Lung (tissue), 12 donors: ENCODE data around the gene KCNH5. TPM values are rescaled to one million over a fixed set of nuclear protein-coding genes. Genes with fewer than 3 reads are reported as not detected.

Experiments
- ATAC-seq: fragments of 200-7000 bp; cut with Tn5 transposase; one replicate; pipeline ENCODE4 v1.9.1; 2020; ENCODE audit warnings: moderate number of reproducible peaks; ENCODE audit not compliant: insufficient read depth, low FRiP score
- DNase-seq, 3 donors: peaks; one replicate each; pipeline ENCODE4 v3.0.0-alpha.2; 2013 to 2017
- H3K27ac ChIP-seq, 2 donors: one replicate each; pipeline ENCODE4 v1.5.1; 2013; ENCODE audit warnings: mild to moderate bottlenecking in 2 of 2, moderate library complexity in 2 of 2, control low read depth in 1 of 2, inconsistent platforms in 1 of 2, low read depth in 1 of 2, low read length in 1 of 2
- H3K27me3 ChIP-seq, 3 donors: one replicate each; pipeline ENCODE4 v1.5.1; 2013; ENCODE audit warnings: low read length in 2 of 3; ENCODE audit not compliant: control insufficient read depth in 3 of 3, insufficient read depth in 3 of 3
- H3K36me3 ChIP-seq, 4 donors: one replicate each; pipeline ENCODE4 v1.5.1; 2013; ENCODE audit warnings: low read length in 4 of 4, mild to moderate bottlenecking in 1 of 4, moderate library complexity in 1 of 4; ENCODE audit not compliant: control insufficient read depth in 4 of 4, insufficient read depth in 4 of 4
- H3K4me1 ChIP-seq, 5 donors: one replicate each; pipeline ENCODE4 v1.5.1; 2013; ENCODE audit warnings: low read length in 5 of 5, mild to moderate bottlenecking in 2 of 5, moderate library complexity in 1 of 5; ENCODE audit not compliant: control insufficient read depth in 5 of 5, insufficient read depth in 5 of 5
- H3K4me3 ChIP-seq: one replicate; pipeline ENCODE4 v1.5.1; 2013; ENCODE audit warnings: mild to moderate bottlenecking, control low read depth, moderate library complexity
- H3K9ac ChIP-seq, 2 donors: one replicate each; pipeline ENCODE4 v1.5.1; 2013; ENCODE audit warnings: low read length in 2 of 2, control low read depth in 1 of 2; ENCODE audit not compliant: insufficient read depth in 1 of 2
- H3K9me3 ChIP-seq, 4 donors: one replicate each; pipeline ENCODE4 v1.5.1; 2013; ENCODE audit warnings: low read length in 3 of 4, mild to moderate bottlenecking in 1 of 4, moderate library complexity in 1 of 4; ENCODE audit not compliant: control insufficient read depth in 4 of 4, insufficient read depth in 3 of 4
- WGBS, 2 donors: extraction: QIAGEN DNeasy Blood & Tissue Kit; methylation state at CpG; one replicate each; pipeline ENCODE4 v1.1.7; 2013; 5-methylcytosine and 5-hydroxymethylcytosine counted together
- polyA plus RNA-seq, 2 donors: library from polyadenylated mRNA; stranded (reverse); fragments of 200-250 nt; gene quantifications; one replicate each; pipeline ENCODE4 v1.2.1, GENCODE V29; 2013
- total RNA-seq, 2 donors: library from RNA; depleted of rRNA in 1 of 2; stranded (reverse); fragments of >200 nt in 1 of 2; gene quantifications; one replicate each; pipeline ENCODE4 v1.2.1, GENCODE V29; 2014 to 2021
- TF ChIP-seq, protein P1 (sequence below): IDR thresholded peaks from 2 replicates; pipeline ENCODE4 v1.5.1; 2012; ENCODE audit warnings: mild to moderate bottlenecking; ENCODE audit errors: control extremely low read depth, extremely low read depth
- donor health status: control.
- donor health status: control.
- donor health status: Bipolar disorder and iron deficiency.
- donor health status: healthy.
- donor health status: DM: yes; HTN: yes; CAD: no.

The KCNH5 gene
- total and polyA plus RNA-seq, 4 donors = 0.03 to 0.40 (median 0.08) TPM; not detected in 1

DNA sequence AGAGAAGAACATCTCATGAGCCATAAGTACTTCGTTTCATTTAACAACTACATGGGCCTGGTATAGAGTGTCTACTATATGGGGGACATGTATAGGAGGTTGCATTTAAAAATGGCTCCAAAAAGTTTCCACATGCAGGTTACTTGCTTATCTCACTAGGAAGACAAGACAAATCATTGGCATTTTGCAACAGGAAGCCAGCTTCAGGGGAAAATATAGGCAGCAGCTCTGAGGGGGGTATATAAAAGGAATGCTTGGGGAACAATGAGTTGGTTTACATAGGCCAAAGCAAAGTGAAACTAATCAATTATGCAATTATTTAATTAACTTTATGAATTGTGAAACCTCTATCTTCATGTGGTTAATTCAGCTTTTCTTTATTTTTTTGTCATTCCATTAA lies 225.3 kb downstream of the KCNH5 start:
- Histone ChIP-seq H3K36me3 (no peaks in the 10 kb centered on the region), H3K9ac (no peak overlapping the region), H3K9me3 (no peaks in the 10 kb centered on the region), H3K27ac (no peak overlapping the region), H3K4me3 (no peak overlapping the region), H3K4me1 (no peaks in the 10 kb centered on the region), H3K27me3 (no peaks in the 10 kb centered on the region)
- TF ChIP-seq, protein P1, sequence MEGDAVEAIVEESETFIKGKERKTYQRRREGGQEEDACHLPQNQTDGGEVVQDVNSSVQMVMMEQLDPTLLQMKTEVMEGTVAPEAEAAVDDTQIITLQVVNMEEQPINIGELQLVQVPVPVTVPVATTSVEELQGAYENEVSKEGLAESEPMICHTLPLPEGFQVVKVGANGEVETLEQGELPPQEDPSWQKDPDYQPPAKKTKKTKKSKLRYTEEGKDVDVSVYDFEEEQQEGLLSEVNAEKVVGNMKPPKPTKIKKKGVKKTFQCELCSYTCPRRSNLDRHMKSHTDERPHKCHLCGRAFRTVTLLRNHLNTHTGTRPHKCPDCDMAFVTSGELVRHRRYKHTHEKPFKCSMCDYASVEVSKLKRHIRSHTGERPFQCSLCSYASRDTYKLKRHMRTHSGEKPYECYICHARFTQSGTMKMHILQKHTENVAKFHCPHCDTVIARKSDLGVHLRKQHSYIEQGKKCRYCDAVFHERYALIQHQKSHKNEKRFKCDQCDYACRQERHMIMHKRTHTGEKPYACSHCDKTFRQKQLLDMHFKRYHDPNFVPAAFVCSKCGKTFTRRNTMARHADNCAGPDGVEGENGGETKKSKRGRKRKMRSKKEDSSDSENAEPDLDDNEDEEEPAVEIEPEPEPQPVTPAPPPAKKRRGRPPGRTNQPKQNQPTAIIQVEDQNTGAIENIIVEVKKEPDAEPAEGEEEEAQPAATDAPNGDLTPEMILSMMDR = no peak
- no peak for ATAC-seq
- no peak for DNase-seq
- 75 to 81% methylated on average over 1 of the region's 1 CpG for WGBS, 2 donors

DNA sequence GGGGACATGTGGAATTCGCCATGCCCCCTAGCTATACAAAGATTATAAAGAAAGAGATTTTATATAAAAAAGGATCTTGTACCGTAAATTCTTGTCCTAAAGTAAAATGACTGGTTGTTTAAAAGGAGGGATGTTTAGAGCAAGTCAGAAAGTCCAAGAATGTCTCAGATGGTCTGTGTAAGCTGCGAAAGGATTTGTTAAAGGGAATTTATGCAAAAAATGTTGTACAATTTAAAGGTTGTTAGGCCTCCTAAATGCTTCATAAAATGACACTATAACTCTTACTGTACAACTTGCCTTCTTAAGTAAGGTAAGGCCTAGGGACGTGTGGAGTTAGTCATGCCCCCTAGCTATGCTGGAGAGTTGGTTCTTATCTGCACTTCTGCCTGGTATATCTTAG lies 237.6 kb downstream of the KCNH5 start:
- H3K27ac ChIP-seq = no peak overlapping the region
- H3K36me3 ChIP-seq = no peaks in the 10 kb centered on the region
- TF ChIP-seq, protein P1 = no peak
- no peak overlapping the region for H3K4me3 ChIP-seq
- no peaks in the 10 kb centered on the region for H3K9me3 ChIP-seq
- ATAC-seq = no peak
- no peak overlapping the region for H3K9ac ChIP-seq
- 75 to 81% methylated on average over 4 of the region's 4 CpGs for WGBS, 2 donors
- no peak for DNase-seq
- H3K4me1 ChIP-seq = no peaks in the 10 kb centered on the region
- H3K27me3 ChIP-seq = no peaks in the 10 kb centered on the region

GRCh38 chr14:62800577-62800976 lies 244.7 kb downstream of the KCNH5 start:
- no peaks in the 10 kb centered on the region for H3K27me3 ChIP-seq
- no peak for ATAC-seq
- TF ChIP-seq, protein P1 = no peak
- H3K27ac ChIP-seq = no peak overlapping the region
- H3K9me3 ChIP-seq = no peaks in the 10 kb centered on the region
- H3K4me3 ChIP-seq = no peak overlapping the region
- no peaks in the 10 kb centered on the region for H3K36me3 ChIP-seq
- WGBS, 2 donors = 52 to 70% methylated on average over 3 of the region's 3 CpGs
- DNase-seq = no peak
- H3K9ac ChIP-seq = no peak overlapping the region
- no peaks in the 10 kb centered on the region for H3K4me1 ChIP-seq

DNA sequence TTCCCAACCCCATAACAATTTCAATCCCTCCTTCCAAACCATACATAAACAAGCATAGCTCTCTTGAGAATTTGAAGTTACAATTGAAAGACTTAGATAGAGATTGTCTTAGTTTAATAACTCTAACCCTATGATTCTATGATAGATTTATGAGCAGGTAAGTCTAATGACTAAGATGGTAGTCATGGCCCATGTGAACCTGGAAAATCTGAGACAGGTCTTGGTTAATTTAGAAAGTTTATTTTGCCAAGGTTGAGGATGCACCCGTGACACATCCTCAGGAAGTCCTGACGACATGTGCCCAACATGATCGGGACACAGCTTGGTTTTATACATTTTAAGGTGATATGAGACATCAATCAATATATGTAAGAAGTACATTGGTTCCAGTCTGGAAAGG lies 248.8 kb downstream of the KCNH5 start:
- Histone ChIP-seq H3K9ac (no peak overlapping the region), H3K36me3 (no peaks in the 10 kb centered on the region), H3K9me3 (no peaks in the 10 kb centered on the region), H3K27me3 (no peaks in the 10 kb centered on the region), H3K27ac (no peak overlapping the region), H3K4me3 (no peak overlapping the region), H3K4me1 (no peaks in the 10 kb centered on the region)
- TF ChIP-seq, protein P1 = no peak
- no peak for ATAC-seq
- no peak for DNase-seq
- WGBS, 2 donors = 84 to 85% methylated on average over 3 of the region's 3 CpGs
